Heart right ventricle (tissue), 16 donors: ENCODE data around the gene BRCA2. TPM values are rescaled to one million over a fixed set of nuclear protein-coding genes. Genes with fewer than 3 reads are reported as not detected.
A peak's percentile ranks its signal among the peaks of the same experiment; 100 is the strongest.

Source experiments
- ATAC-seq, 8 donors: fragments of 200-7000 bp; cut with Tn5 transposase; one replicate each; pipeline ENCODE4 v1.9.1; 2020; ENCODE audit warnings: mild to moderate bottlenecking in 8 of 8, moderate library complexity in 8 of 8, moderate number of reproducible peaks in 1 of 8
- DNase-seq, 2 donors: peaks; one replicate each; pipeline ENCODE4 v3.0.0-alpha.2; 2020
- H3K27ac ChIP-seq, 10 donors: fragments of 200-600 bp; sonication (generic) in 2 of 10; one replicate each; pipeline versions ENCODE4 v1.5.0 to v1.8.0; 2020 to 2022; ENCODE audit warnings: mild to moderate bottlenecking in 3 of 10
- H3K27me3 ChIP-seq, 7 donors: fragments of 200-600 bp; one replicate each; pipeline ENCODE4 v1.8.0; 2021 to 2022; ENCODE audit warnings: mild to moderate bottlenecking in 2 of 7
- H3K36me3 ChIP-seq, 9 donors: fragments of 200-600 bp; sonication (generic) in 1 of 9; one replicate each; pipeline versions ENCODE4 v1.5.0 to v1.8.0; 2020 to 2022; ENCODE audit warnings: mild to moderate bottlenecking in 2 of 9
- H3K4me1 ChIP-seq, 9 donors: fragments of 200-600 bp; sonication (generic) in 1 of 9; one replicate each; pipeline versions ENCODE4 v1.5.0 to v1.8.0; 2020 to 2022; ENCODE audit warnings: mild to moderate bottlenecking in 4 of 9
- H3K4me3 ChIP-seq, 10 donors: fragments of 200-600 bp; sonication (generic) in 2 of 10; one replicate each; pipeline versions ENCODE4 v1.5.0 to v1.8.0; 2020 to 2022; ENCODE audit warnings: mild to moderate bottlenecking in 7 of 10, moderate library complexity in 2 of 10
- H3K9me3 ChIP-seq, 11 donors: fragments of 200-600 bp in 10 of 11; sonication (generic) in 2 of 11; one replicate each; pipeline versions ENCODE4 v1.5.0 to v1.8.0; 2013 to 2022; ENCODE audit warnings: mild to moderate bottlenecking in 2 of 11, control low read depth in 1 of 11, moderate library complexity in 1 of 11
- WGBS, 2 donors: extraction: QIAGEN DNeasy Blood & Tissue Kit; methylation state at CpG; one replicate each; pipeline ENCODE4 v1.1.7; 2013; ENCODE audit warnings: inconsistent platforms in 1 of 2; 5-methylcytosine and 5-hydroxymethylcytosine counted together
- intact Hi-C, 10 donors: fragments of 100-400 bp; cut with DNase I; formaldehyde crosslinking; loops; one replicate each; pipeline versions ENCODE4 v1.11.1 to v1.14.2; 2022
- long read RNA-seq, 3 donors: library from polyadenylated mRNA; unstranded; transcript quantifications; one replicate each; pipeline ENCODE4 v2.0.0, GENCODE V29; 2020 to 2021
- polyA plus RNA-seq, 2 donors: library from polyadenylated mRNA; stranded (reverse); fragments of 200-250 nt; gene quantifications; one replicate each; pipeline ENCODE4 v1.2.3, GENCODE V29; 2013
- total RNA-seq, 10 donors: library from RNA; stranded (reverse); fragmentation: NEBNext Ultra II Directional in 3 of 10; extraction: Animal tissue kit (Norgen Biotek cat#: 25700) in 3 of 10; gene quantifications; one replicate each; pipeline versions ENCODE4 v1.2.1 to v1.2.4, GENCODE V29; 2021 to 2023
- TF ChIP-seq, protein P1 (sequence below), 9 donors: fragments of 200-600 bp; sonication (generic) in 2 of 9; IDR thresholded peaks; one replicate each; pipeline versions ENCODE4 v1.5.0 to v1.8.0; 2021 to 2022; ENCODE audit warnings: antibody characterized with exemption in 9 of 9, mild to moderate bottlenecking in 5 of 9, moderate library complexity in 1 of 9
- donor health status: Arrhythmogenic right ventricular cardiomyopathy.
- donor health status: ischemic (EF 13 %, LVEDD 7.1; RV severe dilation, severe dysfunction).
- donor health status: healthy with polysubstance abuse.
- donor health status: DM: no; HTN: yes; CAD: no.
- donor health status: DM: no; HTN: no; CAD: no.
- donor health status: ischemic (EF 25% LVEDD 6.9; RV normal size, moderate dysfunction).
- donor health status: ischemic (EF 25% LVEDD 5.7; RV mildly dilated, moderate dysfunction).
- donor health status: healthy.
- donor health status: DM: yes; HTN: yes; CAD: no.
- donor health status: Ischemic cardiomyopathy.
- donor health status: ischemic (EF 35%, LVEDD 5.7; RV mildly dilated, moderate dysfunction).
- donor health status: nonischemic (EF 11% LVEDD 7.7; RV severe dilation, severe dysfunction).
- donor health status: DM: yes; HTN: yes; CAD: no.
- donor health status: PGD.
- donor health status: ischemic (EF 29% LVEDD 5.4; RV normal size, mild dysfunction).
- donor health status: nonischemic (EF 23%, LVEDD 6.1; RV moderate dilation, normal function).

The BRCA2 gene
- total RNA-seq (1 to 10 TPM in 2 of 10 donors, under 1 TPM in 8; 0.12 to 2.3 (median 0.47) TPM), polyA plus RNA-seq (under 1 TPM; 0.04 to 0.07 TPM)
- long read RNA-seq, donor 1: 0 reads
- long read RNA-seq, donor 2, partial matches to known transcripts: 1 of 1 reads
- long read RNA-seq, donor 2, other reads (novel, unspliced or antisense): 0 of 1 reads
- long read RNA-seq, donor 3: 0 reads

DNA sequence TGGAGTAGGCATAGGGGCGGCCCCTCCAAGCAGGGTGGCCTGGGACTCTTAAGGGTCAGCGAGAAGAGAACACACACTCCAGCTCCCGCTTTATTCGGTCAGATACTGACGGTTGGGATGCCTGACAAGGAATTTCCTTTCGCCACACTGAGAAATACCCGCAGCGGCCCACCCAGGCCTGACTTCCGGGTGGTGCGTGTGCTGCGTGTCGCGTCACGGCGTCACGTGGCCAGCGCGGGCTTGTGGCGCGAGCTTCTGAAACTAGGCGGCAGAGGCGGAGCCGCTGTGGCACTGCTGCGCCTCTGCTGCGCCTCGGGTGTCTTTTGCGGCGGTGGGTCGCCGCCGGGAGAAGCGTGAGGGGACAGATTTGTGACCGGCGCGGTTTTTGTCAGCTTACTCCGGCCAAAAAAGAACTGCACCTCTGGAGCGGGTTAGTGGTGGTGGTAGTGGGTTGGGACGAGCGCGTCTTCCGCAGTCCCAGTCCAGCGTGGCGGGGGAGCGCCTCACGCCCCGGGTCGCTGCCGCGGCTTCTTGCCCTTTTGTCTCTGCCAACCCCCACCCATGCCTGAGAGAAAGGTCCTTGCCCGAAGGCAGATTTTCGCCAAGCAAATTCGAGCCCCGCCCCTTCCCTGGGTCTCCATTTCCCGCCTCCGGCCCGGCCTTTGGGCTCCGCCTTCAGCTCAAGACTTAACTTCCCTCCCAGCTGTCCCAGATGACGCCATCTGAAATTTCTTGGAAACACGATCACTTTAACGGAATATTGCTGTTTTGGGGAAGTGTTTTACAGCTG, at the start of gene BRCA2, which contains the start of gene ZAR1L:
BRCA2 (plus strand) TSS at position 271 of the 790 bp plus-strand sequence. CDS start 953 bp downstream, outside the sequence.
ZAR1L (minus strand) TSS at position 126 of the 790 bp plus-strand sequence. CDS start 3,438 bp downstream, outside the sequence.
- intact Hi-C loops: loop anchor here in 6 of 10 donors (2.0 to 10.0 kb wide), 2 partner anchors 407 to 491 kb away; no protein-coding TSS in a partner anchor
- 0 to 1% methylated on average over 60 of the region's 60 CpGs for WGBS, 2 donors

GRCh38 chr13:32265726-32266125, 49.6 kb upstream of the BRCA2 start:
- TF ChIP-seq, protein P1, sequence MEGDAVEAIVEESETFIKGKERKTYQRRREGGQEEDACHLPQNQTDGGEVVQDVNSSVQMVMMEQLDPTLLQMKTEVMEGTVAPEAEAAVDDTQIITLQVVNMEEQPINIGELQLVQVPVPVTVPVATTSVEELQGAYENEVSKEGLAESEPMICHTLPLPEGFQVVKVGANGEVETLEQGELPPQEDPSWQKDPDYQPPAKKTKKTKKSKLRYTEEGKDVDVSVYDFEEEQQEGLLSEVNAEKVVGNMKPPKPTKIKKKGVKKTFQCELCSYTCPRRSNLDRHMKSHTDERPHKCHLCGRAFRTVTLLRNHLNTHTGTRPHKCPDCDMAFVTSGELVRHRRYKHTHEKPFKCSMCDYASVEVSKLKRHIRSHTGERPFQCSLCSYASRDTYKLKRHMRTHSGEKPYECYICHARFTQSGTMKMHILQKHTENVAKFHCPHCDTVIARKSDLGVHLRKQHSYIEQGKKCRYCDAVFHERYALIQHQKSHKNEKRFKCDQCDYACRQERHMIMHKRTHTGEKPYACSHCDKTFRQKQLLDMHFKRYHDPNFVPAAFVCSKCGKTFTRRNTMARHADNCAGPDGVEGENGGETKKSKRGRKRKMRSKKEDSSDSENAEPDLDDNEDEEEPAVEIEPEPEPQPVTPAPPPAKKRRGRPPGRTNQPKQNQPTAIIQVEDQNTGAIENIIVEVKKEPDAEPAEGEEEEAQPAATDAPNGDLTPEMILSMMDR (IDR thresholded peaks at IDR 0.05): no peak
- ATAC-seq (no peak), DNase-seq (no peak)
- intact Hi-C loops: no loop called here
- Histone ChIP-seq H3K27ac (peak overlapping the region in 9 of 10 donors; percentile 13 to 92 (median 79)), H3K4me3 (no peak overlapping the region), H3K27me3 (no peaks in the 10 kb centered on the region), H3K36me3 (peaks cover 0 to 86% (median 36%) of the 10 kb centered on the region in 9 donors), H3K4me1 (peaks cover 11 to 64% (median 51%) of the 10 kb centered on the region in 9 donors), H3K9me3 (no peaks in the 10 kb centered on the region)
- WGBS, 2 donors: 18% methylated on average over 2 of the region's 2 CpGs

More for the DNA sequence above, at the start of gene BRCA2, which contains the start of gene ZAR1L:
- Histone ChIP-seq H3K36me3 (no peaks in the 10 kb centered on the region), H3K4me3 (peak within 1 kb of the TSS; percentile 68 to 97 (median 80)), H3K27me3 (no peaks in the 10 kb centered on the region), H3K27ac (peak within 1 kb of the TSS; percentile 79 to 100 (median 94)), H3K9me3 (no peaks in the 10 kb centered on the region), H3K4me1 (peaks cover 0 to 37% (median 5%) of the 10 kb centered on the region in 9 donors)
- TF ChIP-seq, protein P1 (IDR thresholded peaks at IDR 0.05): peak in 2 of 9 donors; percentile 3 to 10
- peak; percentile 89 for DNase-seq
- peak; percentile 96 to 99 (median 98) for ATAC-seq

- 81 to 88% methylated on average over 1 of the region's 1 CpG for WGBS, 2 donors
- no peak for DNase-seq
- Histone ChIP-seq H3K36me3 (peaks cover 0 to 90% (median 40%) of the 10 kb centered on the region in 9 donors), H3K4me1 (peaks cover 7 to 64% (median 48%) of the 10 kb centered on the region in 9 donors), H3K27me3 (no peaks in the 10 kb centered on the region), H3K27ac (peak overlapping the region in 7 of 10 donors; percentile 29 to 92 (median 80)), H3K9me3 (no peaks in the 10 kb centered on the region), H3K4me3 (no peak overlapping the region)
- no peak for ATAC-seq
- intact Hi-C loops: no loop called here
- TF ChIP-seq, protein P1 (IDR thresholded peaks at IDR 0.05): no peak
These were observed 49.2 kb upstream of the BRCA2 start for GRCh38 chr13:32266130-32266529.

DNA sequence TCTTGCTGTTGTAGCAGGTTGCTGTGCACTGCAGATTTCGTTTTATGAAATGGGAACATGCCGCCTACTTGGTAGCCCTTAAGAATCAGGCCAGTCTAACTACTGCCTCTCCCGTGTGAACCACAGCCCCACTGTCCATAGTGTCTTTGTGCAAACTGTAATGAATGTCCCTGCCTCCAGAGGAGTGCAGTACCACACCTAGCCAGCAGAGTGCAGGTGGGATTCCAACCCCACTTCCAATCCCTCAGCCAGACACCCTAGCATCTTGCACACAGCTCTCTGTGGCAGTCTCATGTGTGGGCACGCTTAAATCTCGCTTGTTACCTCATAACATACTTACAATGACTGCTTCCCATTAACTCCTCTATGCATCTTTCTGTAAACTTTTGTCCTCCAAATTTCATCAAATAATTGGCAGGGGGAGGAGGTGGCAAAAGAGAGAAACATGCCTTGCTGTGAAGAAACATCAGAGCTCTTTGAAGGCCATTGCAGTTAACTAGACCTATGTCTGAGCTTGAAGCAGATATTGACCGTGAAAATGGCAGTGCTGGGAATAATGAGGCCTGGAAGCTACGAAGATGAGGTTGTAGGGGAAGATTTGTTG, 47.4 kb upstream of the BRCA2 start:
- Histone ChIP-seq H3K27ac (peak overlapping the region in 1 of 10 donors; percentile 92), H3K27me3 (no peaks in the 10 kb centered on the region), H3K4me1 (peaks cover 5 to 54% (median 33%) of the 10 kb centered on the region in 9 donors), H3K36me3 (peaks cover 5 to 99% (median 43%) of the 10 kb centered on the region in 9 donors), H3K4me3 (no peak overlapping the region), H3K9me3 (no peaks in the 10 kb centered on the region)
- ATAC-seq (no peak), DNase-seq (no peak)
- TF ChIP-seq, protein P1 (IDR thresholded peaks at IDR 0.05): peak; percentile 20 to 61 (median 47)
- 90 to 93% methylated on average over 7 of the region's 7 CpGs for WGBS, 2 donors
- intact Hi-C loops: no loop called here
